HG03575 (cell line): ENCODE data around the gene DOLK.

ENCODE experiments used
- ATAC-seq: cut with Tn5 transposase; IDR thresholded peaks from one replicate; pipeline ENCODE4 v1.9.1; 2021; ENCODE audit not compliant: unreplicated experiment, insufficient number of reproducible peaks, low FRiP score; ENCODE audit errors: extremely low read depth

DOLK gene

DNA sequence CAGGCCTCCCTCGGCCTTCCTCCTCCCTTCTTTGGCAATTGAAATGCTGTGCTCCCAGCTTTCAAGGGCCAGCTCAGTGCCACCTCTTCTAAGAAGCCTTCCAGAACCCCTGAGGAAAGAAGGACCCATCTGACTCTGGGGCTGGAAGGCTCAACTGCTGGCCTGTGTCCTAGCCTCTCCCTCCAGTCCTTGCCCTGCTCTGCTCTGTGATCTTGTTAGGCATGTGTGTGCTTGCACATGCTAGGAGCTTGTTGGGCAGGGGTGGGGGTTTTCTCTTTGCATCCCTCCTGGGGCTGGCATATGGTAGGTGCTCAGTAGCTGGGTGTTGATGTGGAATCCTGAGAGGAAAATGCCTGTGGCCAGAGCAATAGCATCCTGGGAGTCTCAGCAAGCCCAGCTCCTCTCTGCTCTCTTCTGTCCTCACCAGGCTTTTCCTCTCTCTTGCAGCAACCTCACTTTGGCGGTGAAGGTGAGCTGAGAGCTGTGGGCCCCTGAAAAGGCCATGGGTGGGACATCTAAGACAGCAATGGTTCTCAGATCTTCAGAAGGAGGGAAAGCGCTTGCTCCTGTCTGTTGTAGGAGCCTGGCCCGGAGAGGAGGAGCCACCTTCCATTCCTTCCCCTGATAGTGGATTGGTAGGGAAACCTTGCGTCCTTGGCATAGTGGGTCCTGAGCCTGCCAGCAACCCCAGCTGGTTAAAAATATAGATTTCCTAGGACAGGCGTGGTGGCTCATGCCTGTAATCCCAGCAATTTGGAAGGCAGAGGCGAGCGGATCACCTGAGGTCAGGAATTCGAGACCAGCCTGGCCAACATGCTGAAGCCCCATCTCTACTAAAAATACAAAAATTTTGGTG is 9.9 kb downstream of the DOLK start:
- ATAC-seq = no peak

DNA sequence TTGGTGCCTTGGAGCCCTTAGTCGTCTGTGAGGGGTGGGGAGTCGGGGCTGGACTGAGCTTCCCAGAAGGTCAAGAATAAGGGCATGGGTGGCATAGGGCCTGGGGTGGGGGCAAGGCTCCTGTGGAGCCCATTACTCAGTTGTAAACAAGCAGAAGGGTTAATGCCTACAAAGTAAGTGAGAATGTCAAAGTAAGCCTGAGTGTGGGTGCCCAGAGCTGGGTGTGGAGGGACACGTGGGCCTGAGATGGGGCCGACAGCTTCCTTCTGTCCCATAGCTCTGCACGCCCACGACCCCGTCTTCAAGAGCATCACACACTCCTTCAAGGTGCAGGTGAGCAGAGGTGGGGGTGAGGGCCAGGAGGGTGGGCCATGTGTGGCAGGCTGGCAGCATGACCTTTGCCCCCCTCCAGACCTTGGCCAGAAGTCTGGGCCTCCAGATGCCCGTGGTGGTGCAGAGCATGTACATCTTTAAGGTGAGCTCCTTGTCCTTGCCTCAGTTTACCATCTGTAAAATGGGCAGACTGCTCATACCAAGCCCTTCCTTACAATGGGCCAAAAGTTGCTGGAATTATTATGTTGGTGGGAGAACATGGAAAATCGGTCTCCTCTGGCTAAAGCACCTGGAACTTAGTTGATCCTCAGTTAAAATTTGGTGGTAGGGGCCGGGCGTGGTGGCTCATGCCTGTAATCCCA is 11.1 kb downstream of the DOLK start:
- no peak for ATAC-seq

DNA sequence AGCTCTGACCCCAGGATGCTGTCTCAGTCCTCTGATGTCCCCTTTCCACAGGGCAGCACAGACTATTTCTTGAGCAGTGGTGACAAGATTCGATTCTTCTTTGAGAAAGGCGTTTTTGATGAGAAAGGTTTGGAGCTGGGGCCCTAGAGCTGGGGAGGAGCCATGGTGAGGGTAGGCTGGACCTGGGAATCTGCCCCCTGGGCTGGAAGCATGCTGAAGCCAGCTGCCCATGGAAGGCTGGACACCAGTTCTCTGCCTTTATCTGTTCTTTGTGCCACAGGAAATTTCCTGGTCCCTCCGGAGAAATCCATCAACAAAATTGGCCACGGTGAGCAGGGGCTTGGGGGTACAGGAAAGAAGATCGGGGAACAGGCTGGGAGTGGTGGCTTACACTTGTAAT is 13.7 kb downstream of the DOLK start:
- no peak for ATAC-seq

DNA sequence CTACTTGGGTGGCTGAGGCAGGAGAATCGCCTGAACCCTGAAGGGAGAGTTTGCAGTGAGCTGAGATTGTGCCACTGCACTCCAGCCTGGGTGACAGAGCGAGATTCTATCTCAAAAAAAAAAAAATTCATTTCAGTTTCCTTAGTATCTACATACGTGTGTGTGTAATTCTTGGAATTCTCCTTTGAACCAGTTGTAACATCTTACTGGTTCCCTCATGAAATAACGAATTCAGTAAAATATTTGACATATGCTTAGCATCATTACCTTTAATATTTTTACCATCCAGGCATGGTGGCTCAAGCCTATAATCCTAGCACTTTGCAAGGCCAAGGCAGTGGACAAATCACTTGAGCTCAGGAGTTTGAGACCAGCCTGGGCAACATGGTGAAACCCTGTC is 17.8 kb downstream of the DOLK start:
- no peak for ATAC-seq

DNA sequence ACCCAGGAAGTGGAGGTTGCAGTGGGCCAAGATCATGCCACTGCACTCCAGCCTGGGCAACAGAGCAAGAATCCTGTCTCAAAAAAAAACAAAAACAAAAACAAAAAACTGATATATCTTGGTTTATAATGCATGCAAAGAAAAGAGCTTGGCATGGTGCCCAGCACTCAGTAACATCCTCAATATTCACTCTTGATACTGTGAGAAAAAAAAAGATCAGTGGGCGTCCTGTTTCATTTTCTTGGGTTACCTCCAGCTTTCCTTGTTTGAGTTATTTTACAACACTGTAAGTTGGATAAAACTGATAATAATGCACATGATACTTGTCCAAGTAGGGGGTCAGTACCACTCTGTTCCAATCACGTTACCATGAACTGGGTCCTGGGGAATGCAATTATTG is 18.8 kb downstream of the DOLK start:
- ATAC-seq = no peak

DNA sequence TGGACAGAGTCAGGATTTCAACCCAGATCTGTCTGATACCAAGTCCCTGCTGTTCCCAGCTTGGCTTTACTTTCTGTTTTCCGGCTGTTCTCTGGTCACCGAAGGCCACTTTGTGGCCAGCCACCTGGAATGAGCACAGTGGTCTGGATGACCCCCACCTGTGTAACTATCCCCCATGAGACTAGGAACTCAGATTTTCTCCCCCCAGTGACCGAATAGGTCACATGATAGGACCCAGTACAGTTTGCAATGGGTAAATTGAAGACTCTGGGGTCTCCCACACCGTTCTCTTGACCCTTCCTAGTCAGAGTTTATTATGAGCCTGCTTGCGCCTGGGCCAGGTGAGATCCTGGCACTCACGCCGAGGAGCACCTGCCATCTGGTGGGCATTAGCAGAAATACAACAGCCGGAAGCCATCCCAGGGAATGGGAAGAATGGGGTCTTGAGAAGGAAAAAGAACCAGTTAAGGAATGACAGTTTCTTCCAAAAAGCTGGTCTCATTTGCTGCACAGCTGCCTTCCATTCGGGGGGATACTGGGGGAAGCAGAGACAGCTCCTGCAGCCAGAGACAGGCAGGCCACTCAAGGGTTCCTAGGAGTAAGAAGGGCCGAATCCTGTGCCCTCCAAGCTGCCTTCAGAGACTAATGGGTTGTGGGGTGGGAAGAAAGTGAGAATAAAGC is 19.5 kb downstream of the DOLK start:
- no peak for ATAC-seq

DNA sequence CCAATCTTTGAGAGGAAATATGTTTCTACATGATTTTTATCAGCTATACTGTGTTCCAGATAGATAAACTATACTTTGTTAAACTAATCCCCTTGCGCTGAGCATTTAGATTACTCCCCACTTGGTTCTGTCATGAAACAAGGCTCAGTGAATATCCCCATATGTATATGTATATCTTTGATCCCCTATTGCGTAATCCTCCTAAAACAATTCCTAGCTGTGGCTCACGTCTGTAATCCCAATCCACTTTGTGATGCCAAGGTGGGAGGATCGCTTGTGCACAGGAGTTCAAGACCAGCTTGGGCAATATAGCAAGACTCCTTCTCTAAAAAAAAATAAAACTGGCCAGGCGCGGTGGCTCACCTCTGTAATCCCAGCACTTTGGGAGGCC is 23.9 kb downstream of the DOLK start:
- ATAC-seq = no peak

DNA sequence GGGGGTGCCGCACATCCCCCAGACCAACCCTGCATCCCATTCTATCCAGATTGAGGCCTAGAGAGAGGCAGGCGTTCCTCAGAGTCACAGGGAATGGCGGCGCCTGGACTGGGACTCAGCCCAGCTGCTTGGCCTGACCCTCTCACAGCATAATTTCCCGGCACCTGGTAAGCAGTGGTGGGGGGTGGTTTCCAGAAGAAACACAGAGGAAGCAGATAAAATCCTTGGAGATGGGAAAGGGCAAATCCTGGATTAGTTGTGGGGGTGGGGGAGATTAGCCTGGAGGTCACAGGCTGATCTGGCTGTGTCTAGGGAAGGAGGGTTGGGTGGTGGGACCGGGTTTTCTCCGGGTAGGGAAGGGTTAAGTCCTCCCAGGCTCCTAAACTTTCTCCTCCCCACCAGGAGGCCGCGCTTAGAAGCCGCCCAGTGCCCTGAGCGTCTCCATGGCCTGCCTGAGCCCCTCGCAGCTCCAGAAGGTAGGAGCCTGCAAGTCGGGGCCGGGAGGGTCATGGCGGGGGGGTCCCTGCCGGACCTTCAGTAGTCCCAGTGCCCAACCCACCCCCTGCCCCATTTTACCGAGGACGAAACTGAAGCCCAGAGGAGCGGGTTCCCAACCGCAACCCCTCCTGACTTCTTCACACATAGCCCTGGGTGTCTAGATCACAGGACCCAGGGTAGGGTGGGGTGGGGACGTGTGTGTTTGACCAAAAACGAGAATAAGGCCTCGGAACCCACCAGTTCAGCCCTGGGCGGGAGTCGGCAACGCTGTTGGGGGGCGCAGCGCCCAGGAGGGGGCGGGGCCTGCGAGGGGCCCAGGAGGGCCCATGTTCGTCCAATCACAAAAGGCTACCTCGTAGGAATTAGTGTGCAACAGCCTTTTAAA is 25.3 kb downstream of the DOLK start:
- no peak for ATAC-seq

DNA sequence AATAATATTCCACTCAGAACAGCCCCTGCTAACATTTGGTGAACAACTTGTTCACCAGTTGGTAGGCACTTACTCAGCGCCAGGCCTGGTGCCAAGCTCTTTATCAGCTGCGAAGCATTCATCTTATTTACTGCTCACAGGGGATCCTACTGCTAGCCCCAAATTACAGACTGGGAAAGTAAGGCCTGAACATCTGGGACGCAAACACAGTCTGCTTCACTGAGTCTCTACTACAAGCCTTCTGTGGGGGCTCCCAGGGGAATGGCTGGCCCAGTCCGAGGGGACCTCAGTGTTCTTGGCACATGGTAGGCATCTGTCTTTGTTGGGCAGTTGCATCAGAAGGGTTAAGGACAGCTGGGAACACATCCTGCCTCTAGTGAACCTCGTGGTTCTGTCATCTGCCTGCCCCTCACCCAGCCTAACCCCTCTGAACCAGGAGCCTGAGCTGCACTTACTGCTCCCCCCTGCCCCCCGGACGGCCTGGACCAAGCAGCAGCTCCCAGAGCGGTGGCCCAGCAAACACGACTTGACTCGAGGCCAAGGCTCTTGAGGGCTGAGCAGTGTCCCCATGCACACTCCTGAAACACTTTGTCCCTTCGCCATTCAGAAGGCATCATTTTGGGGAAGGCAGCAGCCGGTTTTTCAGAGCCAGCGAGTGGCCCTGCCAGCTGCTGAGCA is 26.9 kb downstream of the DOLK start, which contains the start of gene PHYHD1:
Gene PHYHD1, plus strand, starts transcription at position 602 of the 678 bp plus-strand sequence. CDS start 1,342 bp downstream, outside the sequence.
- no peak for ATAC-seq

DNA sequence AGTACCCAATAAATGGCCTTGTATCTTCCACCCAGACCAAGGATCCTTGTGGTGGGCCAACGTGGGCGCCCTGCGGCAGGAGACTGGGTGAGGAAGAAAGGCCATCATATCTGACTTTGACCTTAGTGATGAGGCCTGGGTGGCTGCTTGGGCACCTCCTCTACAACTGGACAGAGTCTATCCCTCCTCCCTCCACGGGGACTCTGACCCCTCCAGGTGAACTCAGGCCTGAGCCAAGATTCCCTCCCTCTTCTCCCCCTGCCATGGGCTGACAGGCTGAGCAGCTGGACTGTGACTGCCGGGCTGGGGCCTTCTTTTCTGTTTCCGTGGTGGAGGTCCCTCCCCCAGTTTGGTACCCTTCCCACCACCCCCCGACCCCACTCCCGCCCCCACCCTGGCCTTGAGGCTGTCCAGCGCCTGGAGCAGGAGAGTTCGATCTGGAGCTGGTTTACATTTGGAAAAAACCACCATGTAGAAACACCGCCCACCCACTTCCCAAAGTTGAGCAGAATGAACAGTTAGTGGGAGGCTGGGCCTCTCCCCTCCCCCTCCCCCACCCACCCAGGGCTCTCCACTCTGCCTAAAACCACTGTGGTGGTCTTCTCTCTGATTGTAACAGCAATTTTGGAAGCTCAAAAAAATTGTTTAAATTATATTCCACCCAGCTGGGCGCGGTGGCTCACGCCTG is 27.9 kb downstream of the DOLK start:
- no peak for ATAC-seq

DNA sequence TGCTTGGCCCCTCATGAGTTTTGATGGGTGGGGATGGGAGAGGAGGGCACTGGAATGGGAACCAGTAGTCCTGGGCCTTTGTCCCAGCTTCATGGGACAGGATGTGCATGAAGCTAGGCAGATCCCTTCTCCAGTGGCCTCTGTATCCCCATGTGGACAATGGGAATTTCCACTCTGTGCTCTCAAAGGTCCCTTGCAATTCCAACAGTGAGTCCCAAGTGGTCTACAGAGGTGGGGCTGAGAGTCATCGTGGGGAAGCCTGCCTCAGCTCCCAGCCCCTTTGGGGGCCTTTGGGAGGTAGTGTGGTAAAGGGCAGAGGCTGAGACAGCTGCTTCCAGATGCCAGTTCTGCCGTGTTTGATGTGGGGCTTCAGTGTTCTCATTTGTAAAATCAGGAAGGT is 28.5 kb downstream of the DOLK start:
- no peak for ATAC-seq

DNA sequence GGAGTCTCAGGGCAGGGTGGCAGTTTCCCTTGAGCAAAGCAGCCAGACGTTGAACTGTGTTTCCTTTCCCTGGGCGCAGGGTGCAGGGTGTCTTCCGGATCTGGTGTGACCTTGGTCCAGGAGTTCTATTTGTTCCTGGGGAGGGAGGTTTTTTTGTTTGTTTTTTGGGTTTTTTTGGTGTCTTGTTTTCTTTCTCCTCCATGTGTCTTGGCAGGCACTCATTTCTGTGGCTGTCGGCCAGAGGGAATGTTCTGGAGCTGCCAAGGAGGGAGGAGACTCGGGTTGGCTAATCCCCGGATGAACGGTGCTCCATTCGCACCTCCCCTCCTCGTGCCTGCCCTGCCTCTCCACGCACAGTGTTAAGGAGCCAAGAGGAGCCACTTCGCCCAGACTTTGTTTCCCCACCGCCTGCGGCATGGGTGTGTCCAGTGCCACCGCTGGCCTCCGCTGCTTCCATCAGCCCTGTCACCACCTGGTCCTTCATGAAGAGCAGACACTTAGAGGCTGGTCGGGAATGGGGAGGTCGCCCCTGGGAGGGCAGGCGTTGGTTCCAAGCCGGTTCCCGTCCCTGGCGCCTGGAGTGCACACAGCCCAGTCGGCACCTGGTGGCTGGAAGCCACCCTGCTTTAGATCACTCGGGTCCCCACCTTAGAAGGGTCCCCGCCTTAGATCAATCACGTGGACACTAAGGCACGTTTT is 30.1 kb downstream of the DOLK start:
- ATAC-seq = no peak

DNA sequence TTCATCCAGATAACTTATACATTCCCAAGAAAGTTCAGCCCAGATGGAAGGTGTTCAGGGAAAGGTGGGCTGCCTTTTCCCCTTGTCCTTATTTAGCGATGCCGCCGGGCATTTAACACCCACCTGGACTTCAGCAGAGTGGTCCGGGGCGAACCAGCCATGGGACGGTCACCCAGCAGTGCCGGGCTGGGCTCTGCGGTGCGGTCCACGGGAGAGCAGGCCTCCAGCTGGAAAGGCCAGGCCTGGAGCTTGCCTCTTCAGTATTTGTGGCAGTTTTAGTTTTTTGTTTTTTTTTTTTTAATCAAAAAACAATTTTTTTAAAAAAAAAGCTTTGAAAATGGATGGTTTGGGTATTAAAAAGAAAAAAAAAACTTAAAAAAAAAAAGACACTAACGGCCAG is 30.7 kb downstream of the DOLK start:
- no peak for ATAC-seq

DNA sequence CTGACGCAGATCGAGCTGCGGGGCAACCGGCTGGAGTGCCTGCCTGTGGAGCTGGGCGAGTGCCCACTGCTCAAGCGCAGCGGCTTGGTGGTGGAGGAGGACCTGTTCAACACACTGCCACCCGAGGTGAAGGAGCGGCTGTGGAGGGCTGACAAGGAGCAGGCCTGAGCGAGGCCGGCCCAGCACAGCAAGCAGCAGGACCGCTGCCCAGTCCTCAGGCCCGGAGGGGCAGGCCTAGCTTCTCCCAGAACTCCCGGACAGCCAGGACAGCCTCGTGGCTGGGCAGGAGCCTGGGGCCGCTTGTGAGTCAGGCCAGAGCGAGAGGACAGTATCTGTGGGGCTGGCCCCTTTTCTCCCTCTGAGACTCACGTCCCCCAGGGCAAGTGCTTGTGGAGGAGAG is 31.2 kb downstream of the DOLK start:
- ATAC-seq = no peak

DNA sequence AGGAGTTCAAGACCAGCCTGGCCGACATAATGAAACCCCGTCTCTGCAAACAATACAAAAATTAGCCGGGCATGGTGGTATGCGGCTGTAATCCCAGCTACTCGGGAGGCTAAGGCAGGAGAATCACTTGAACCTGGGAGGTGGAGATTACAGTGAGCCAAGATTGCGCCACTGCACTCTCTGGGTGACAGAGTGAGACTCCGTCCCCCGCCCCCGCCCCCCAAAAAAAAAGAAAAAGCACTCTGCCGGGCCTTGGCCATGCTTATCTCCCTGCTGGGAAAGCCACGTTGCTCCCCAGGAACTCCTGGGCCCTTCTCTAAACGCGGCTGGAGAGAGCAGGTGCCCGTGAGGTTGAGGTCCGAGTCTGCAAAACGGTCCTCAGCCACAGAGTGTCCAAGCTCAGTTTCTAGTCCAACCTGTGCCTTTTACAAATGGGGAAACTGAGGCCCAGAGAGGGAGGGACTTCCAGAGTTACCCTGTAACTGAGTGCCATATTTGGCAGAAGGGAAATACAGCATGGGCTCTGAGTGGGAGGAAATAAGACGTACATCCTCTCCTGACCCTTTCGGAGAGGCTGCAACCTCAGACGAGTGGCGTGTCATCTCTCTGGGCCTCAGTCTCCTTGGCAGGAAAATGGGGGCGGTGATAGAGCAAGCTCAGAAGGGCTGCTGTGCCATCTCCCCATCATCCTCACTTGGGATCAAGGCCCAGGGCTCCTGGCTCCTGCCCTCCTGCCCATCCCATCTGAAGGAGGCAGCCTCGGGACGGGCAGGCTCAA is 33.2 kb downstream of the DOLK start:
- ATAC-seq = no peak

DNA sequence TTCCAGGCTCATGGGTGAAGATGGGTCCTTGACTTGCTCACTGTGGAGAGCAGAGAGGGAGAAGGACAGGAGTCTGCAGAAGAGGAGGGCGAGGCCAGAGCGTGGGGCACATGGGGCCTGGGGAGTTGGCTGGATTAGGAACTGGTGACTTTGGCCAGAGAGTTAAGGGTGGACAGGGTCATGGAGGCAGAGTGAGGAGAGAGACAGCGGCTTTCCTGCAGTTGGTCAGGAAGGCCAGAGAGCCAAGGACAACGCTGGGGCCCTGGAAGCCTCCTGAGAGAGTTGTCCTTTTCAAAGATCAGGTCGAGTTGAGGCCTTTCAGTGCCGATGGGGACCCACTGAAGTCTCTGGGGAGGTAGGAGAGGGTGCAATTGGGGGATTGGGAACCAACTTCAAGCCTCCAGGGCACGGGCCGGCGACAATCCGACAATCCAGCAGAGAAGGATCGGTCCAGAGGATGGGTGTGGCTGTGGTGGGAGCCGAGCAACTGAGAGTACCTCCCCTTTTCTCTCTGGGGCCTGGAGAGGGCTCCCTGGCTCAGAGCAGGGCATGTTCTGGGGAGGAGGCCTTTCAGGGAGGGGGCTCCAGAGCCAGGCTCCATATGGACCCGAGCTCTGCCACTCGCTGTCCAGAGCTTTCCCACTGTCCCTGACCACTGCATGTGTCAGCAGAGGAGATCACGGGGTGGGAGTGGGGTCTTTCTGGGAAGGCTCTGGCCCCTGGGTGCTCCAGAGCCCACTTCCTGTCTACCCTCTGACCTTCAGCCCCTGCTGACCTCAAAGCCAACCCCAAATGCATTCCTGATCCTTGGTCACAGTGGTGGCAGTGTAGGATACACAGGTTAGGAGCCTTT is 34.1 kb downstream of the DOLK start:
- no peak for ATAC-seq
